ENCODE data around the gene CCNDBP1.
"Not testable (repeated sequence)": the region's sequence is repeated elsewhere in the genome, so short reads cannot be mapped to it uniquely, and the experiment has no call there.

CCNDBP1 gene

GRCh38 chr15:43218908-43219706, 33.9 kb downstream of the CCNDBP1 start:
- DNase-seq: no peak

GRCh38 chr15:43219929-43220928, 35.0 kb downstream of the CCNDBP1 start:
- no peak for DNase-seq

GRCh38 chr15:43220991-43221403, 35.8 kb downstream of the CCNDBP1 start, which contains the start of gene EPB42:
Gene EPB42 (minus strand): TSS chr15:43221018. CDS start chr15:43220825, 193 bp downstream.
- DNase-seq: no peak

GRCh38 chr15:43221422-43221821, 36.2 kb downstream of the CCNDBP1 start:
- no peak for DNase-seq

GRCh38 chr15:43225201-43225949, 40.2 kb downstream of the CCNDBP1 start:
- no peak for DNase-seq

GRCh38 chr15:43225950-43226255, 40.7 kb downstream of the CCNDBP1 start:
- not testable (repeated sequence) for DNase-seq

- no peak for DNase-seq
Measured at GRCh38 chr15:43226436-43227305, 41.5 kb downstream of the CCNDBP1 start.

GRCh38 chr15:43229977-43230376, 44.8 kb downstream of the CCNDBP1 start:
- DNase-seq: no peak

- DNase-seq: no peak
Measured at GRCh38 chr15:43230640-43231115, 45.5 kb downstream of the CCNDBP1 start.

GRCh38 chr15:43232289-43232874, 47.2 kb downstream of the CCNDBP1 start:
- DNase-seq: no peak

GRCh38 chr15:43235536-43235935, 50.3 kb downstream of the CCNDBP1 start:
- no peak for DNase-seq

- no peak for DNase-seq
Measured at GRCh38 chr15:43237842-43238470, 52.8 kb downstream of the CCNDBP1 start.

- no peak for DNase-seq
Measured at GRCh38 chr15:43238671-43239131, 53.5 kb downstream of the CCNDBP1 start.

GRCh38 chr15:43239732-43240491, 54.7 kb downstream of the CCNDBP1 start:
- DNase-seq: no peak

GRCh38 chr15:43241100-43241499, 55.9 kb downstream of the CCNDBP1 start:
- no peak for DNase-seq

GRCh38 chr15:43242616-43243015, 57.4 kb downstream of the CCNDBP1 start:
- no peak for DNase-seq

GRCh38 chr15:43243020-43243645, 57.9 kb downstream of the CCNDBP1 start:
- DNase-seq: no peak

- DNase-seq: no peak
Measured at GRCh38 chr15:43244092-43244491, 58.9 kb downstream of the CCNDBP1 start.

GRCh38 chr15:43246261-43246774, 61.1 kb downstream of the CCNDBP1 start:
- DNase-seq: no peak

Data from NCI-H1436 treated with DMSO at 0.1 percent for 48 hours (cell line).